ENCODE results near the gene RTP5.

Gene RTP5

DNA sequence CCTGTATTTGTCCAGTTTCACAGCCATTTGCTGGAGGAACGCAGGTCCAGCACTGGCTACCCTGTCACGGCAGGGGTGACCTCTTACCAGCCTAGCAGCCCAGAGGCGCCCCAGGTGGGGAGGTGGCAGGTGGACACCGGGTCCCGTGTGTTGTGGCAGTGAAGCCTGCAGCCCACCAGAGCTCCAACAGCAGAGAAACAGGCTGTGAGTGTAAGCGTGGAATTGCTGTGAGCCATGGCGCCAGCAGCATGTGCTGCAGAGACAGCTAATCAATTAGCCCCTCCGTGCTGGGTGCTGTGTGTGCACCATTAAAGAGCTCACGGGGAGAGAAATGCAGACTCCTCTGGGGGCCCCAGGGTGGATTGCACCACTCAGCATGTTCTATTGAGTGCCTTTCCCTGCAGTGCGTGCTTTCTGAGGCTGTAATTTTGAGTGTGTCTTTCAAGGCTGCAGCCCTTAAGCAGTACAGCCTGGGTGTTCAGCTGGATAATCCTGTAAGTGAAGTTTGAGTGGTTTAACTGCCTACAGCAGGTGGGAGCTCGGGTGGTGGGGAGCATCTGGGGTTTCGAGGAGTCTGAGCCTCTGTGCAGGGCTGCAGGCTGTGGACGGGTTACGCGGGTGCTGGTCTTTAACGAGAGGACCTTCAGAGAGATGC, 15.9 kb downstream of the RTP5 start:
- peaks cover 0 to 5% of the 10 kb centered on the region in 2 donors for H3K9me3 ChIP-seq (ENCODE audit: control insufficient read depth in 2 of 2, low read length in 2 of 2)
- H3K36me3 ChIP-seq (ENCODE audit: control insufficient read depth in 2 of 2, insufficient read depth in 2 of 2, low read length in 2 of 2) = no peaks in the 10 kb centered on the region
- H3K27me3 ChIP-seq (ENCODE audit: control insufficient read depth in 1 of 2, insufficient read depth in 2 of 2, low read length in 2 of 2) = no peaks in the 10 kb centered on the region
- peaks cover 17% of the 10 kb centered on the region for H3K4me1 ChIP-seq (ENCODE audit: control insufficient read depth, insufficient read depth, low read length)
- H3K27ac ChIP-seq (ENCODE audit: low read length) = no peak overlapping the region
- no peak overlapping the region for H3K9ac ChIP-seq (ENCODE audit: low read length in 2 of 2)
- no peak overlapping the region for H3K4me3 ChIP-seq (ENCODE audit: low read length in 2 of 2)

GRCh38 chr2:241885946-241886643, 16.6 kb downstream of the RTP5 start:
- H3K9ac ChIP-seq (ENCODE audit: low read length in 2 of 2) = no peak overlapping the region
- peaks cover 13% of the 10 kb centered on the region for H3K4me1 ChIP-seq (ENCODE audit: control insufficient read depth, insufficient read depth, low read length)
- no peaks in the 10 kb centered on the region for H3K27me3 ChIP-seq (ENCODE audit: control insufficient read depth in 1 of 2, insufficient read depth in 2 of 2, low read length in 2 of 2)
- H3K4me3 ChIP-seq (ENCODE audit: low read length in 2 of 2) = no peak overlapping the region
- peaks cover 0 to 5% of the 10 kb centered on the region in 2 donors for H3K9me3 ChIP-seq (ENCODE audit: control insufficient read depth in 2 of 2, low read length in 2 of 2)
- H3K27ac ChIP-seq (ENCODE audit: low read length) = no peak overlapping the region
- H3K36me3 ChIP-seq (ENCODE audit: control insufficient read depth in 2 of 2, insufficient read depth in 2 of 2, low read length in 2 of 2) = no peaks in the 10 kb centered on the region

DNA sequence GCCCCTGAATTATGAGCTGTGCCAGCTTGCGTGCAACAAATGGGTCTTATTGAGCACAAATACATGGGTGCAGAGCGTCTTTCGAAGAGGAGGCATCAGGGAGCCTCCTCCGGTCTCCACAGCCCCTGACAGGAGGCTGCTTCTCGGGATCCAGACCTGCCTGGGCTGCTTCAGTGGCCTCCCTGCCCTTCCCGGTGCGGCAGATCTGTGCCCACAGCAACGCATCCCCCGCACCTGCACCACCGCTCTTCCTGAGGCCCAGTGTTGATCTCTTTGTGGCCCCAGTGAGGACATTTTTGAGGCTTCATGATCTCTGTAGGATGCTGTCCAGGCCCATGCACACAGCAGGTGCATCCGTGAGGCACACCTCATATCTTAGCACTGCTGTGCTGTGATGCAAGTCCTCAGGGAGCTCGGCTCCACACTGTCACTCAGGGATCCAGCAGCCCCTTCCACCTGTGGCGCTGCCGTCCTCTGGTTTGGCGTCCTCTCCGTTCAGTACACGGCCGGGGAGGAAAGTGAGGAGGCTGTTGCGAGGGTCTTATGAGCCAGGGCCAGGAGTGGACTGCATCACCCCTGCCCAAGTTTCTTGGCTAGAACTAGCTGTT, 17.4 kb downstream of the RTP5 start:
- Histone ChIP-seq H3K36me3 (ENCODE audit: control insufficient read depth in 2 of 2, insufficient read depth in 2 of 2, low read length in 2 of 2) (no peaks in the 10 kb centered on the region), H3K27ac (ENCODE audit: low read length) (no peak overlapping the region), H3K9ac (ENCODE audit: low read length in 2 of 2) (no peak overlapping the region), H3K27me3 (ENCODE audit: control insufficient read depth in 1 of 2, insufficient read depth in 2 of 2, low read length in 2 of 2) (no peaks in the 10 kb centered on the region), H3K9me3 (ENCODE audit: control insufficient read depth in 2 of 2, low read length in 2 of 2) (peaks cover 0 to 5% of the 10 kb centered on the region in 2 donors), H3K4me1 (ENCODE audit: control insufficient read depth, insufficient read depth, low read length) (peaks cover 5% of the 10 kb centered on the region), H3K4me3 (ENCODE audit: low read length in 2 of 2) (no peak overlapping the region)

GRCh38 chr2:241887806-241888522, 18.4 kb downstream of the RTP5 start:
- H3K4me1 ChIP-seq (ENCODE audit: control insufficient read depth, insufficient read depth, low read length) = no peaks in the 10 kb centered on the region
- no peak overlapping the region for H3K9ac ChIP-seq (ENCODE audit: low read length in 2 of 2)
- no peaks in the 10 kb centered on the region for H3K36me3 ChIP-seq (ENCODE audit: control insufficient read depth in 2 of 2, insufficient read depth in 2 of 2, low read length in 2 of 2)
- no peak overlapping the region for H3K27ac ChIP-seq (ENCODE audit: low read length)
- peaks cover 0 to 5% of the 10 kb centered on the region in 2 donors for H3K9me3 ChIP-seq (ENCODE audit: control insufficient read depth in 2 of 2, low read length in 2 of 2)
- H3K27me3 ChIP-seq (ENCODE audit: control insufficient read depth in 1 of 2, insufficient read depth in 2 of 2, low read length in 2 of 2) = no peaks in the 10 kb centered on the region
- no peak overlapping the region for H3K4me3 ChIP-seq (ENCODE audit: low read length in 2 of 2)

DNA sequence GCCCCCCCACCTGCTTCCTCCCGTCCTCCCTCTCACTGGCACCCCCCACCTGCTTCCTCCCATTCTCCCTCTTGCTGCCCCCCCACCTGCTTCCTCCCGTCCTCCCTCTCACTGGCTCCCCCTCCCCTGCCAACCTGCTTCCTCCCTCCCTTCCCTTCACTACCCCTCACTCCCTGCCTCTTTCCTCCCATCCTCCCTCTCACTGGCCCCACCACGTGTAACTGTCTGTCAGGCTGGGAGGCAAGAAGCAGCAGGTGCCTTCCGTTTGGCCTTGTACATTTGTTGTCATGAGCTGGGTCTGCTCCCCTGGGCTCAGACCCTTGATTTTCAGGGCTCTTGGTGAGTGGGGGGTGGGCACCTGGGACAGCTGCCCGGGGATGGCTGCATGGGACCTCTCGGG, 19.1 kb downstream of the RTP5 start:
- Histone ChIP-seq H3K36me3 (ENCODE audit: control insufficient read depth in 2 of 2, insufficient read depth in 2 of 2, low read length in 2 of 2) (no peaks in the 10 kb centered on the region), H3K9me3 (ENCODE audit: control insufficient read depth in 2 of 2, low read length in 2 of 2) (peaks cover 0 to 5% of the 10 kb centered on the region in 2 donors), H3K4me1 (ENCODE audit: control insufficient read depth, insufficient read depth, low read length) (no peaks in the 10 kb centered on the region), H3K9ac (ENCODE audit: low read length in 2 of 2) (no peak overlapping the region), H3K4me3 (ENCODE audit: low read length in 2 of 2) (no peak overlapping the region), H3K27me3 (ENCODE audit: control insufficient read depth in 1 of 2, insufficient read depth in 2 of 2, low read length in 2 of 2) (no peaks in the 10 kb centered on the region), H3K27ac (ENCODE audit: low read length) (no peak overlapping the region)

DNA sequence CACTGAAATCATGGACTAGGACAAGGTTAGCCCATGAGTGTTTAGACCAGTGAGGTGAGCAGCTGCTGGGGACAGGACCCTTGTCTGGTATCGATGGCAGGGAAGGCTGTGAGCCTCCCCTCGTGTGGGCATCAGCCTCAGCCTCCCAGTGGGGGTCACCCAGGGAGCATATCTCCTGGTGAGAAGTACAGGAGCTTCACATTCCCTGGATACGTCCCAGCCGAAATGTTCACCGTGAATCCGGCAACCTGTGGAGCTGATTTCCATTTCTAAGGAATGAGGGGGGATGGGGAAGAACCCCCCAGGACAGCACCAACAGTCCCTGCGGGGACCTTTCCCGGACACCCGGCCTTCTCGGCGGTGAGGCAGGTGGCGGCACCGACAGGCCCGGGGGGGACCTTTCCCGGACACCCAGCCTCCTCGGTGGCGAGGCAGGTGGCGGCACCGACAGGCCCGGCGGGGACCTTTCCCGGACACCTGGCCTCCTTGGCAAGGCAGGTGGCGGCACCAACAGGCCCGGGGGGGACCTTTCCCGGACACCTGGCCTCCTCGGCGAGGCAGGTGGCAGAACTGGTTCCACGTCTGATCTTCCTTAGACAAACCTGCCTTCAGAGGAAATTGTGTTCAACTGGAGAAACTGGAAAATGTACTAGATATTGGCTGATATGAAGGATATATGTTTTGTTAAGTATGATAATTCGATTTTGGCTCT, 21.2 kb downstream of the RTP5 start:
- Histone ChIP-seq H3K27me3 (ENCODE audit: control insufficient read depth in 1 of 2, insufficient read depth in 2 of 2, low read length in 2 of 2) (no peaks in the 10 kb centered on the region), H3K9ac (ENCODE audit: low read length in 2 of 2) (no peak overlapping the region), H3K9me3 (ENCODE audit: control insufficient read depth in 2 of 2, low read length in 2 of 2) (peaks cover 0 to 5% of the 10 kb centered on the region in 2 donors), H3K27ac (ENCODE audit: low read length) (no peak overlapping the region), H3K4me1 (ENCODE audit: control insufficient read depth, insufficient read depth, low read length) (no peaks in the 10 kb centered on the region), H3K4me3 (ENCODE audit: low read length in 2 of 2) (no peak overlapping the region), H3K36me3 (ENCODE audit: control insufficient read depth in 2 of 2, insufficient read depth in 2 of 2, low read length in 2 of 2) (no peaks in the 10 kb centered on the region)

- H3K27ac ChIP-seq (ENCODE audit: low read length) = no peak overlapping the region
Measured at GRCh38 chr2:241891315-241891987, 21.9 kb downstream of the RTP5 start.

DNA sequence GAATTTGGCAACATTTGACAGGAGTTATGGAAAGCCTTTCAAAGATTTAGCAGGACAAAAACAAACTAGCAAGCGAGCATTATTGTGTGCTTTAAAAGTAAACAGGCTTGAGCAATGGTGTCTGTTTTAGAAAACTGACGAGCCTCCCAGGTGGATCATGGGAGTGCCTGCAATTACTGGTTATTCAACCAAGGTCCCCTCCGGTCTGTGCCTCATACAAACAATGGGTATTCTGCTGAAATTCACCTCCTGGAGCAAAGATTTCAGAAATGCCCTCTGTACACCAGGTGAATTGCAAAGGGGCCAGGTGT, 22.4 kb downstream of the RTP5 start:
- no peak overlapping the region for H3K9ac ChIP-seq (ENCODE audit: low read length in 2 of 2)
- H3K4me3 ChIP-seq (ENCODE audit: low read length in 2 of 2) = no peak overlapping the region
- no peaks in the 10 kb centered on the region for H3K36me3 ChIP-seq (ENCODE audit: control insufficient read depth in 2 of 2, insufficient read depth in 2 of 2, low read length in 2 of 2)
- H3K4me1 ChIP-seq (ENCODE audit: control insufficient read depth, insufficient read depth, low read length) = no peaks in the 10 kb centered on the region
- H3K27ac ChIP-seq (ENCODE audit: low read length) = no peak overlapping the region
- peaks cover 0 to 5% of the 10 kb centered on the region in 2 donors for H3K9me3 ChIP-seq (ENCODE audit: control insufficient read depth in 2 of 2, low read length in 2 of 2)
- H3K27me3 ChIP-seq (ENCODE audit: control insufficient read depth in 1 of 2, insufficient read depth in 2 of 2, low read length in 2 of 2) = no peaks in the 10 kb centered on the region

More at GRCh38 chr2:241891315-241891987, 21.9 kb downstream of the RTP5 start:
- Histone ChIP-seq H3K36me3 (ENCODE audit: control insufficient read depth in 2 of 2, insufficient read depth in 2 of 2, low read length in 2 of 2) (no peaks in the 10 kb centered on the region), H3K27me3 (ENCODE audit: control insufficient read depth in 1 of 2, insufficient read depth in 2 of 2, low read length in 2 of 2) (no peaks in the 10 kb centered on the region), H3K9ac (ENCODE audit: low read length in 2 of 2) (no peak overlapping the region), H3K4me3 (ENCODE audit: low read length in 2 of 2) (no peak overlapping the region), H3K9me3 (ENCODE audit: control insufficient read depth in 2 of 2, low read length in 2 of 2) (peaks cover 0 to 5% of the 10 kb centered on the region in 2 donors), H3K4me1 (ENCODE audit: control insufficient read depth, insufficient read depth, low read length) (no peaks in the 10 kb centered on the region)

- Histone ChIP-seq H3K27ac (ENCODE audit: low read length) (no peak overlapping the region), H3K9me3 (ENCODE audit: control insufficient read depth in 2 of 2, low read length in 2 of 2) (no peaks in the 10 kb centered on the region), H3K36me3 (ENCODE audit: control insufficient read depth in 2 of 2, insufficient read depth in 2 of 2, low read length in 2 of 2) (no peaks in the 10 kb centered on the region), H3K4me1 (ENCODE audit: control insufficient read depth, insufficient read depth, low read length) (no peaks in the 10 kb centered on the region), H3K9ac (ENCODE audit: low read length in 2 of 2) (no peak overlapping the region), H3K27me3 (ENCODE audit: control insufficient read depth in 1 of 2, insufficient read depth in 2 of 2, low read length in 2 of 2) (no peaks in the 10 kb centered on the region), H3K4me3 (ENCODE audit: low read length in 2 of 2) (no peak overlapping the region)
Measured at GRCh38 chr2:241892299-241893137, 23.0 kb downstream of the RTP5 start.
